ENCODE measurements around the gene PDE10A. TPM values are rescaled to one million over a fixed set of nuclear protein-coding genes. Genes with fewer than 3 reads are reported as not detected.

PDE10A gene
- total RNA-seq, 2 donors from 2014 or later: not detected

DNA sequence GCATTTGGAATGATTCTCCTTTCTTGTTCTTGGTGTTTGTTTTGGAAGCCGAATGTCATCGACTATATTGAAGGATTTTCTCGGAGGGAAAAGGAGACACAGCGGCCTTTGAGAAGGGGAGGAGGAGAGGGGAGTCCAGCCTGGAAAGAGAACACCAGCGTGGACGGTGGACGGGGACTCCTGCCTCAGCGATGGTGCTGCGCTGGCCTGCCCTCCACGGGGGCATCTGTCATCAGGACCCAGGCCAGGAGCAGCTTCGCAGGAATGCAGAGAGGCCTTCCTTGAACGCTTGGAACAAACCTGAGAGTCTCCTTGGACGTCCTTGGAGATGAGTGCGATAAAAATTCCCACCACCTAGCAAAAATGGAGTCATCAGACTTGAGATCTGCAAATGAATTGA, 345.3 kb downstream of the PDE10A start:
- peaks cover 18% of the 10 kb centered on the region for H3K9me3 Mint-ChIP-seq
- peaks cover 4% of the 10 kb centered on the region for H3K27me3 Mint-ChIP-seq
- H3K36me3 Mint-ChIP-seq (ENCODE audit: low read depth): no peaks in the 10 kb centered on the region
- H3K27ac Mint-ChIP-seq: no peak overlapping the region
- H3K4me1 Mint-ChIP-seq: no peaks in the 10 kb centered on the region
- H3K4me3 Mint-ChIP-seq: no peak overlapping the region
- ATAC-seq (replicated peaks): no peak

DNA sequence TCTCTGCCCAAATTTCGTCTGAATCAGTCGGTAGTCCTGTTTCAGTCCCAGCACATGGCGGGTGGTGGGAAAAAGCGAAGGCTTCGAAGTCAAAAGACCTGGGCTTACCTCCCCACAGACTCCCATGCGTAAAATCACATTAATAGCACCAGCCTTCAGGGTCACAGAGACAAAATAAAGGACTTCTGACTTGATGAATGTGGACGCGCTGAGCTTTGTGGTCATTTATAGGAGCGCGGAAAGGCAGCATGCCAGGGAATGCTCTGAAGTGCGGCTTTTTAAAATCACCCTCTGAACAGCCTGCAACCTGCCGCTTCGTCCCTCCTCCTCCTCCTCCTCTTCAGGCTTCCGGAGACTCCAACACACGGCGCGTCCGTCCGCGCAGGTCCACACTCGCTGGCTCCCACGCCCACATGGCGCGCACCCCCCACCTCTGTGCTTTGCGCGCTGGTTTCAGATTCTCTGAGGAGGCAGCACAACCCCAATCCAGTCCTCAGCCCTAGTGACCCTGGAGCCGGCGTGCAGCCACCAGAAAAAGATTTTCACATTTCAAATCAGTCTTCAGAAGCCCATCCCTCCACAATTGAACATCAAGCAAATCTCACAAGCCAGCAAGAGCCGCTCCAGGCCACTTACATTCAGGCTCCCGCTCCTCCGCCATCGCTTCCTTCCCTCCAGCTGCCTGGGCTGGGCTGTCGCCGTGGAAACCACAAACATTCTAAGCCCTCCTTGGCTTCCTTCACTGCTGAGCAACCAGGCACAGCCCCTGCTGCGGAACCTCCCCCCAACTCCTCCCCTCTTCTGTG, 353.9 kb downstream of the PDE10A start, which contains the start of gene C6orf118:
TSS of gene C6orf118 (minus strand) at position 680 of the 806 bp plus-strand sequence. CDS start at position 661, 19 bp downstream.
- ATAC-seq (replicated peaks): no peak
- H3K27ac Mint-ChIP-seq: no peak within 1 kb of the TSS

DNA sequence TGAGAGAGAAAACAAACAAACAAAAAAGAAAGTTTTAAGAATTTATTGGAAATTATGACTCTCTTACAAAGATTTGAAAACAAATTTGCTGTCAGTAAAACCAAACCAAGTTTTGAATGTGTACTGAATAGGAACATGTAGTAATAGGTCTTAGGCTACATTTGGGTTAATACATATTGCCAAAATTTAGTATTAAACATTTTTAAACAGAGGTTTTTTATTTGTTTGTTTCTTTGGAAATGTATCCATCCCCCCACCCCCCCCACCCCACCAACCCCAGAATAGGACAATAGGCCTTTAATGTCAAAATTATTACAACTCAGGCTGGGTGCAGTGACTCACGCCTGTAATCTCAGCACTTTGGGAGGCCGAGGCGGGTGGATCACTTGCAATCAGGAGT, 356.1 kb downstream of the PDE10A start:
- Mint-ChIP-seq H3K9me3 (no peaks in the 10 kb centered on the region), H3K27ac (no peak overlapping the region), H3K36me3 (ENCODE audit: low read depth) (no peaks in the 10 kb centered on the region), H3K4me1 (no peaks in the 10 kb centered on the region), H3K27me3 (no peaks in the 10 kb centered on the region), H3K4me3 (no peak overlapping the region)
- no peak for ATAC-seq (replicated peaks)

More for the DNA sequence above, 353.9 kb downstream of the PDE10A start, which contains the start of gene C6orf118:
- no peaks in the 10 kb centered on the region for H3K9me3 Mint-ChIP-seq
- H3K4me3 Mint-ChIP-seq: peak within 1 kb of the TSS; percentile 42
- no peaks in the 10 kb centered on the region for H3K36me3 Mint-ChIP-seq (ENCODE audit: low read depth)
- H3K27me3 Mint-ChIP-seq: no peaks in the 10 kb centered on the region
- no peaks in the 10 kb centered on the region for H3K4me1 Mint-ChIP-seq

DNA sequence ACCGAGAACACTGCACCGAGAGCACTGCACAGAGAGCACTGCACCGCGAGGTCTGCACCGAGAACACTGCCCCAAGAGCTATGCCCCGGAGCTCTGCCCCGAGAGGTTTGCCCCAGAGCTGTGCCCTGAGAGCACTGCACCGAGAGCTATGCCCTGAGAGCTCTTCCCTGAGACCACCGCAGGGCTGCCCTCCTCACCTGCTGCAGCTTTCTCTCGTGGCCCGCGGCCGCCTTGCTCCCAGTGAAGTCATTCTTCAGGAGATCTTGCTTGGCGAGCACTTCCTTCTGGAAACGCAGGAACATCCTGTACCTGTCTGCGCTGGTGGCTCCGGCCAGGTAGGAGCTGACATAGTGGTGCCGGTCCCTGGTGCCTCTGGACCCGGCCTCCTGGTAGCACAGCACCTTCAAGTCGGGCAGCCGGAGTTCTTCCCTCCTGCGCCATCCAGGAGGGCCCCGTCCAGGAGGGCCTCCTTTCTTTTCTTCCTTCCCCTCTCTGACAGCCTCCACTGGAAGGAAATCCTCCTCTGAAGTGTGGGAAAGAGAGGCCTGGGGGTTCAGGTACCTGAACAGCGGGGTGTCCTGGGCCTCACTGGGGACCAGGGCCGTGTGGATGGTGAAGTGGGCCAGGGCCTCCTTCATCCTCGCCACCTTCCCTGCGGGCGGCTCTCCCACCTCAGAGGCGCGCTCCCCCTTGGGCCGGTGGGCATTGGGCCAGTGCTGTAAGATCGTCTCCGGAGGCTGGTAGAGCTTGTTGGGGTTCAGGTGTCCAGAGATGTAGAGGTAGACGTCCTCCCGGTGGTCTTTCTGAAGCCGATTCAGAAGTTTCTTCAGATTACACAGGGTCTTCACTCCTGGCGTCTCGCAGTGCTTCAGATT, 361.4 kb downstream of the PDE10A start:
- Mint-ChIP-seq H3K27me3 (no peaks in the 10 kb centered on the region), H3K9me3 (no peaks in the 10 kb centered on the region), H3K4me1 (no peaks in the 10 kb centered on the region), H3K4me3 (no peak overlapping the region), H3K36me3 (ENCODE audit: low read depth) (no peaks in the 10 kb centered on the region), H3K27ac (no peak overlapping the region)
- no peak for ATAC-seq (replicated peaks)

DNA sequence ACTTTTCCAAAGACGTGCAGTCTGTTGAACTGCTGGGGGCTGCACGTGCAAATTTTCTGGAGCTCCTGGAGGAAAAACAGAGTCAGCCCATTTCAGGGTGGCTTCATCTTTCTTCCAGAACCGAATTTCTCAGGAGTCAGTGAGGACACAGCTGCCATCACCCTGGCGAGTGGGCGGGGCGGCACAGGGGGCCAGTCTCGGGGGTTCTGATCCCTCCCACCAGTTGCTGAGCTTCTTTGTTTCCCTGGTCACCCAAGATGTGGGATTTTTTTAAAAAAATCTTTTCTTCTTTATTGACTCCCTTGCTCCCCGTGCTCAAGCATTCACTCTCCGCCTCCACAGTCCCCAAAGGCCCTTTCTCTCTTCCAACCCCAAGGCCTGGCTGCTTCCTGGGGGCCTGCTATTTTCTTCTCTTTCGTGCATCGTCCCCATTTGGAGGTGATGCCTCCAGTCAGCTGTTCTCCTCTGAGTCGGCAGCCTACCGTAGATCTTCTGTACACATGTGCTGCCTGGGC, 362.6 kb downstream of the PDE10A start:
- H3K27ac Mint-ChIP-seq: no peak overlapping the region
- no peak for ATAC-seq (replicated peaks)
- no peak overlapping the region for H3K4me3 Mint-ChIP-seq

DNA sequence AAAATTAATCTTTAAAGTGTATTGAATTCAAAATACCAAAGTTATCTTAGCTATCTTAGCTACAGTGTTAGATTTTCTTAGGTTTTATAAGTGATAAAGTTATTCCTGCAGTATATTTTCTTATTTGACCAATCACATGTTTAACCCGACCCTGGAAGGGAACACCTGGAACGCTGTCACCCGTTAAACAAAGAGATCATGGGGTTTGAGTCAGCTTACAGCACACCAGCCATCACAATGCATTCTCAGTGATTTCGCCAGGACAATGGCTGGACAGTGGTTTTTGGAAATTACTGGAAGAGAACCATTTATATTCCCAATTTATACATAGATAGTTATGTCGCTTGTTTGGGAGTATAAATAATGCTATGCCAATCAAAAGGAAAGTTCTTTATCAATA, 364.2 kb downstream of the PDE10A start:
- H3K36me3 Mint-ChIP-seq (ENCODE audit: low read depth): no peaks in the 10 kb centered on the region
- H3K9me3 Mint-ChIP-seq: no peaks in the 10 kb centered on the region
- no peak overlapping the region for H3K4me3 Mint-ChIP-seq
- H3K27ac Mint-ChIP-seq: no peak overlapping the region
- no peaks in the 10 kb centered on the region for H3K4me1 Mint-ChIP-seq
- ATAC-seq (replicated peaks): no peak
- H3K27me3 Mint-ChIP-seq: no peaks in the 10 kb centered on the region

More for the DNA sequence above, 362.6 kb downstream of the PDE10A start:
- no peaks in the 10 kb centered on the region for H3K27me3 Mint-ChIP-seq
- H3K9me3 Mint-ChIP-seq: no peaks in the 10 kb centered on the region
- no peaks in the 10 kb centered on the region for H3K36me3 Mint-ChIP-seq (ENCODE audit: low read depth)
- no peaks in the 10 kb centered on the region for H3K4me1 Mint-ChIP-seq

DNA sequence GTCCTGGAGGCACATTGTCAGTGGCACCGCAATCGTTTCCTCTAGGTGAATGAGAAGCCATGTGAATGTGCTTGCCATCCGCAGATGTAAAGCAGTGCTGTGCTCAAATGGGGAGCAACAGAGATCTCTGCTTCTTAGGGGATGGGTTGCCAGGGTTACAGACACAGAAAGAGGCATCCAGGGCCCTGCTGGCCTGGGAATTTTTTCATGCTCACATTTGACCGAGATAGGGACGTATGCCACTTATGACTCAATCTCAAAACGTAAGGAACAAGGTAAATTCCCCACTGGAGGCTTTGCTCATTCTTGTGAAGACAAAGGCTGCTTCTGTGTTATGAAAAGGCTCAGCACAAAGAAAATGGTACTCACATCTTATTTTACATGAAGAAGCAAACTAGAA, 364.6 kb downstream of the PDE10A start:
- H3K27me3 Mint-ChIP-seq: no peaks in the 10 kb centered on the region
- no peaks in the 10 kb centered on the region for H3K36me3 Mint-ChIP-seq (ENCODE audit: low read depth)
- H3K4me3 Mint-ChIP-seq: no peak overlapping the region

DNA sequence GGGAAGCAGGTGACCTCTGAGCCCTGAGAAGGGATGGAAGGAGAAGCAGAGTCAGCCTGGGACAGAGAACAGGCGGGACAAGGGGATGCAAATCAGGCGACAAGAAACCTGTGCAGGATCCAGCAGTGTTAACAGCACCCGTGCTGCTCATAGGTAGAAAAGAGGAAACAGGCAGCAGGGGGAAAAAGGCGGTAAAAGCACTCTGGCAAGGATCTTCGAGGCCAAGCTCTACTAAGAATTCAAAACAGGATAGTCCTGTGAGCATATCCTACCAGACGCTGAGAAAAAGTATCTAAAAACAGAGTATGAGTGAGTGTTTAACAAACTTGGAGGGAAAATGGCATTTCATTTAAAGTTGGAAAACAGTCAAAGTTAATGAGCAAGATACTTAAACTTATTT, 370.4 kb downstream of the PDE10A start:
- H3K27me3 Mint-ChIP-seq: no peaks in the 10 kb centered on the region

More for the DNA sequence above, 364.6 kb downstream of the PDE10A start:
- no peak overlapping the region for H3K27ac Mint-ChIP-seq
- ATAC-seq (replicated peaks): no peak
- no peaks in the 10 kb centered on the region for H3K4me1 Mint-ChIP-seq
- no peaks in the 10 kb centered on the region for H3K9me3 Mint-ChIP-seq

More for the DNA sequence above, 370.4 kb downstream of the PDE10A start:
- Mint-ChIP-seq H3K4me3 (no peak overlapping the region), H3K9me3 (peaks cover 13% of the 10 kb centered on the region), H3K27ac (no peak overlapping the region), H3K36me3 (ENCODE audit: low read depth) (no peaks in the 10 kb centered on the region), H3K4me1 (no peaks in the 10 kb centered on the region)
- no peak for ATAC-seq (replicated peaks)
